T-cell (primary cell): ENCODE measurements around the gene SETBP1. TPM values are rescaled to one million over a fixed set of nuclear protein-coding genes. Genes with fewer than 3 reads are reported as not detected.

Experiments
- ATAC-seq, 4 experiments: fragments of 200-7000 bp in 3 of 4; fragments of 150-1000 bp in 1 of 4; cut with Tn5 transposase; replicated peaks in 1 of 4; 1 replicate in 3 of 4; 2 replicates in 1 of 4; pipeline ENCODE4 v1.10.0; 2021; ENCODE audit warnings: moderate library complexity in 3 of 4, mild to moderate bottlenecking in 2 of 4, moderate number of reproducible peaks in 1 of 4
- CTCF ChIA-PET, 2 donors: fragments of 300-600 bp; sonication (Branson Sonifier 250); formaldehyde crosslinking; loops; one replicate each; lab custom pipeline; 2022; ENCODE audit warnings: antibody characterized with exemption in 2 of 2; lab: Charles Lee
- POLR2A ChIA-PET, 2 donors: fragments of 300-600 bp; sonication (Branson Sonifier 250); formaldehyde crosslinking; loops; one replicate each; lab custom pipeline; 2022; ENCODE audit warnings: antibody characterized with exemption in 2 of 2; lab: Charles Lee
- DNase-seq, 35 experiments: peaks; one replicate each; pipeline versions ENCODE4 v3.0.0 to v3.0.0-alpha.2; 2013 to 2023
- H3K27ac ChIP-seq: one replicate; pipeline ENCODE4 v1.5.1; 2013; ENCODE audit warnings: low read length
- H3K27me3 ChIP-seq, 2 experiments: replicated peaks in 1 of 2; 1 replicate in 1 of 2; 2 replicates in 1 of 2; pipeline versions ENCODE4 v1.6.1 to v1.7.0; 2013; ENCODE audit warnings: low read length in 1 of 2, mixed read lengths in 1 of 2; ENCODE audit not compliant: control insufficient read depth in 2 of 2, insufficient read depth in 2 of 2; ENCODE audit errors: extremely low read depth in 1 of 2
- H3K36me3 ChIP-seq, 2 donors: 1 replicate in 1 of 2; 2 replicates in 1 of 2; pipeline versions ENCODE4 v1.6.1 to v1.7.0; 2013; ENCODE audit warnings: low read length in 1 of 2; ENCODE audit not compliant: control insufficient read depth in 2 of 2, insufficient read depth in 1 of 2; ENCODE audit errors: extremely low read depth in 1 of 2
- H3K4me1 ChIP-seq, 2 experiments: 1 replicate in 1 of 2; 2 replicates in 1 of 2; pipeline versions ENCODE4 v1.6.1 to v1.7.0; 2013; ENCODE audit warnings: low read length in 2 of 2, mixed read lengths in 1 of 2; ENCODE audit not compliant: insufficient read depth in 2 of 2, control insufficient read depth in 1 of 2; ENCODE audit errors: extremely low read depth in 1 of 2
- H3K4me3 ChIP-seq, 2 donors: 1 replicate in 1 of 2; 2 replicates in 1 of 2; pipeline versions ENCODE4 v1.5.1 to v1.7.0; 2013; ENCODE audit warnings: mild to moderate bottlenecking in 2 of 2, low read length in 1 of 2, moderate library complexity in 1 of 2; ENCODE audit not compliant: control insufficient read depth in 1 of 2; ENCODE audit errors: extremely low read depth in 1 of 2
- H3K9me3 ChIP-seq: 2 replicates; pipeline ENCODE4 v1.7.0; 2013
- H3K27ac Mint-ChIP-seq, 2 donors: one replicate each; pipeline ENCODE4 v1.8.0; 2020 to 2021; ENCODE audit warnings: mild to moderate bottlenecking in 2 of 2, mixed read lengths in 2 of 2
- H3K27me3 Mint-ChIP-seq, 2 donors: one replicate each; pipeline ENCODE4 v1.8.0; 2021 to 2022; ENCODE audit warnings: mixed read lengths in 2 of 2
- H3K36me3 Mint-ChIP-seq: one replicate; pipeline ENCODE4 v1.8.0; 2021; ENCODE audit warnings: mixed read lengths
- H3K4me1 Mint-ChIP-seq, 3 donors: one replicate each; pipeline ENCODE4 v1.8.0; 2020 to 2022; ENCODE audit warnings: mixed read lengths in 3 of 3, mild to moderate bottlenecking in 1 of 3
- H3K4me3 Mint-ChIP-seq, 3 donors: one replicate each; pipeline ENCODE4 v1.8.0; 2020 to 2022; ENCODE audit warnings: mild to moderate bottlenecking in 3 of 3, mixed read lengths in 3 of 3, moderate library complexity in 3 of 3
- H3K9me3 Mint-ChIP-seq, 3 donors: one replicate each; pipeline ENCODE4 v1.8.0; 2020 to 2022; ENCODE audit warnings: mixed read lengths in 3 of 3
- WGBS: methylation state at CpG from one replicate; pipeline ENCODE4 v1.1.5; 2013; ENCODE audit warnings: missing lambda C conversion rate; ENCODE audit not compliant: insufficient coverage; 5-methylcytosine and 5-hydroxymethylcytosine counted together
- total RNA-seq, 35 experiments: library from RNA in 6 of 35; stranded (reverse) in 6 of 35; fragments of 120-200 nt in 1 of 35; gene quantifications; one replicate each; pipeline versions ENCODE4 v1.2.1 to v1.2.4 and lab custom pipeline; 2013 to 2026

The SETBP1 gene
- total RNA-seq, 5 donors from 2014 or later (not counting 1 experiment from before 2014, with no cell fraction given), result 1.6 to 5.7 (median 3.2) TPM

DNA sequence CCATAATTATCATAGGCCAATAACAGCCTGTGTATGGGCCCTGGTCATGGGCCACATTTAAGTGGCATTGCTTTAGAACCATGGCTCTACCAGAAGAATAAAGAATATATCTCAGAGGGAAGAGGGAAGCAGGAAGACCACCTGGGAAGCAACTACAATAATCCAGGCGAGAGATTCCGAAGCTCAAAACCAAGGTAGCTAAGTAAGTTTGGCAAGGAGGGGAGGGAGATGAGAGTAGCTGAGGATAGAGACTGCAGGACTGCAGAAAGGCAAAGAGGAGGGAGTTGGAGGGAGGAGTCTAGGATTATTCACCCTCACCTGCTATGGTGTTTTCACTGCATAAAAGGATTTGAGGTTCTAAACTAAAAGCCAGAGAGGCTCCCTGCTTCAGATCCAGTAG lies 293.5 kb downstream of the SETBP1 start:
- no peaks in the 10 kb centered on the region for H3K4me1 Mint-ChIP-seq
- H3K27me3 Mint-ChIP-seq, result peaks cover 0 to 6% of the 10 kb centered on the region in 2 donors
- ATAC-seq (no peak), DNase-seq (no peak)
- WGBS, result 92% methylated on average over 2 of the region's 2 CpGs
- Histone ChIP-seq H3K4me3 (no peak overlapping the region), H3K9me3 (no peaks in the 10 kb centered on the region), H3K27me3 (no peaks in the 10 kb centered on the region), H3K4me1 (no peaks in the 10 kb centered on the region), H3K36me3 (no peaks in the 10 kb centered on the region), H3K27ac (no peak overlapping the region)
- H3K36me3 Mint-ChIP-seq, result no peaks in the 10 kb centered on the region
- ChIA-PET POLR2A (no interaction called here), CTCF (no interaction called here)
- no peak overlapping the region for H3K27ac Mint-ChIP-seq
- H3K9me3 Mint-ChIP-seq, result no peaks in the 10 kb centered on the region
- H3K4me3 Mint-ChIP-seq, result no peak overlapping the region

GRCh38 chr18:44977856-44978255 lies 297.2 kb downstream of the SETBP1 start:
- Histone ChIP-seq H3K27me3 (no peaks in the 10 kb centered on the region), H3K27ac (no peak overlapping the region), H3K9me3 (no peaks in the 10 kb centered on the region), H3K36me3 (no peaks in the 10 kb centered on the region), H3K4me3 (no peak overlapping the region), H3K4me1 (no peaks in the 10 kb centered on the region)
- ATAC-seq (no peak), DNase-seq (no peak)
- no peaks in the 10 kb centered on the region for H3K4me1 Mint-ChIP-seq
- H3K27me3 Mint-ChIP-seq, result peaks cover 0 to 6% of the 10 kb centered on the region in 2 donors
- H3K9me3 Mint-ChIP-seq, result no peaks in the 10 kb centered on the region
- ChIA-PET CTCF (no interaction called here), POLR2A (no interaction called here)
- no peak overlapping the region for H3K27ac Mint-ChIP-seq
- H3K36me3 Mint-ChIP-seq, result no peaks in the 10 kb centered on the region
- no peak overlapping the region for H3K4me3 Mint-ChIP-seq
- WGBS, result 100% methylated on average over 3 of the region's 4 CpGs

DNA sequence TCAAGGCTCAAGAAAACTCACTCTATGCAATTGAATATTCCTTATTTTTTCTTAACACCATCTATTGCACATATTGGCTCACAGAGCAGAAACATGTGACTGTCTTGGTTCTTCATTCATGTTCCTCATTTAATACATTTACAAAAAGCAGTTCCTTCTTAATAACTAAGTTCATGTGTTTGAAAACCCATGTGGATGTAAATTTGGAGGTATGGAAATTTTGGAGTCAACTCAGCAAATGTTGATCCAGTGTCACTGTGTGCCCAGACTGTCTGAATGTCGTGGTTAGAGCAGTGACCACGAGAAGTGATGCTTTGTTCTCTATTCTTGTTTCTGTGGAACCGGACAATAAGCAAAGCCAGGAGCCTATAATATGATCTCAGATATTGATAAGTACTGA lies 299.1 kb downstream of the SETBP1 start:
- no peak overlapping the region for H3K4me3 Mint-ChIP-seq
- no peaks in the 10 kb centered on the region for H3K27me3 Mint-ChIP-seq
- POLR2A ChIA-PET, result no interaction called here

DNA sequence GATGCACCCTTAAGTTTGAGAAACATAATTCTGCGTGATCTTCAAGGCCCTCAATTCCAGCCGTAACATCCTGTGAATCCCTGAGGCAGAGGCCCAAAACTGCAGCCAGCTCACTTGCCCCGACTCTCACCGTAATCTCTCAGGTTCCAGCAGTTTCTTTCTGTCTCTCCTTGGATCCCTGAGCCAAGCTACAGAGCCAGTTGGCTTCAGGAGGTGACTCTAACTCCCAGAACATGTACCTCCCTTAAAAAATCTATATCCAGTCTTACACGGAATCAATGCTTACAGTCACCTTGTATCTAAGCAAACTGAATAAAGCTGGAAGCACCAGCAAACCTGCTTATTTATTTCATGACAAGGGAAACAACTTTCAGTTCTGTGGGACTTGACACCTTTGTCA lies 300.4 kb downstream of the SETBP1 start:
- POLR2A ChIA-PET, result no interaction called here
- 98% methylated on average over 4 of the region's 5 CpGs for WGBS
- ATAC-seq (no peak), DNase-seq (no peak)
- H3K27me3 ChIP-seq, result no peaks in the 10 kb centered on the region
- Mint-ChIP-seq H3K9me3 (no peaks in the 10 kb centered on the region), H3K27me3 (no peaks in the 10 kb centered on the region), H3K4me1 (no peaks in the 10 kb centered on the region), H3K4me3 (no peak overlapping the region), H3K27ac (no peak overlapping the region), H3K36me3 (no peaks in the 10 kb centered on the region)
- H3K27ac ChIP-seq, result no peak overlapping the region
- H3K9me3 ChIP-seq, result no peaks in the 10 kb centered on the region
- H3K4me3 ChIP-seq, result no peak overlapping the region
- H3K36me3 ChIP-seq, result no peaks in the 10 kb centered on the region
- no peaks in the 10 kb centered on the region for H3K4me1 ChIP-seq
- CTCF ChIA-PET, result no interaction called here

More for the DNA sequence above, 299.1 kb downstream of the SETBP1 start:
- WGBS, result 55% methylated on average over 3 of the region's 3 CpGs
- no peak for DNase-seq
- H3K4me1 Mint-ChIP-seq, result no peaks in the 10 kb centered on the region
- CTCF ChIA-PET, result no interaction called here
- no peak overlapping the region for H3K4me3 ChIP-seq
- no peaks in the 10 kb centered on the region for H3K36me3 Mint-ChIP-seq
- H3K36me3 ChIP-seq, result no peaks in the 10 kb centered on the region
- no peaks in the 10 kb centered on the region for H3K9me3 ChIP-seq
- ATAC-seq, result no peak
- H3K27ac Mint-ChIP-seq, result no peak overlapping the region
- H3K27me3 ChIP-seq, result no peaks in the 10 kb centered on the region
- no peaks in the 10 kb centered on the region for H3K9me3 Mint-ChIP-seq
- no peak overlapping the region for H3K27ac ChIP-seq
- no peaks in the 10 kb centered on the region for H3K4me1 ChIP-seq

DNA sequence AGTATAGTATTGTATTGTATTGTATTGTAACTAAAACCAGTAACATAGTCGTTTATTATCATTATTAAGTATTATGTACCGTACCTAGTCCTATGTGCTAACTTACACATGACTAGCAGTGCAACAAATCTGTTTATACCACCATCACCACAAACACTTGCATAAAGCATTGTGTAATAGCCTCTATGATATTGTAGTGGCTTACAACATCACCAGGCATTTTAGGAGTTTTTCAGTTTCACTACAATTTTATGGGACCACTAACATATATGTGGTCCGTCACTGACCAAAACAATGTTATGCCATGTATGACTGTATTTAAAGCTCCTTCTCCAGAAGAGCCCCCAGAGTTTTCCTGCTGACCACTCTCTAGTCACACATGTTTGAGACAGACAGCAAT lies 306.2 kb downstream of the SETBP1 start:
- H3K9me3 ChIP-seq, result no peaks in the 10 kb centered on the region
- ChIA-PET POLR2A (no interaction called here), CTCF (no interaction called here)
- no peaks in the 10 kb centered on the region for H3K36me3 ChIP-seq
- Mint-ChIP-seq H3K4me1 (no peaks in the 10 kb centered on the region), H3K36me3 (no peaks in the 10 kb centered on the region), H3K4me3 (no peak overlapping the region), H3K27ac (no peak overlapping the region), H3K27me3 (no peaks in the 10 kb centered on the region), H3K9me3 (peaks cover 0 to 6% (median 0%) of the 10 kb centered on the region in 3 donors)
- H3K4me3 ChIP-seq, result no peak overlapping the region
- H3K4me1 ChIP-seq, result no peaks in the 10 kb centered on the region
- H3K27ac ChIP-seq, result no peak overlapping the region
- ATAC-seq (no peak), DNase-seq (no peak)
- WGBS, result 100% methylated on average over 1 of the region's 3 CpGs
- H3K27me3 ChIP-seq, result no peaks in the 10 kb centered on the region

GRCh38 chr18:44987371-44987770 lies 306.7 kb downstream of the SETBP1 start:
- Histone ChIP-seq H3K9me3 (no peaks in the 10 kb centered on the region), H3K36me3 (no peaks in the 10 kb centered on the region), H3K27me3 (no peaks in the 10 kb centered on the region), H3K27ac (no peak overlapping the region), H3K4me3 (no peak overlapping the region), H3K4me1 (no peaks in the 10 kb centered on the region)
- ATAC-seq, result no peak
- POLR2A ChIA-PET, result no interaction called here
- no peaks in the 10 kb centered on the region for H3K27me3 Mint-ChIP-seq
- no peak overlapping the region for H3K4me3 Mint-ChIP-seq
- H3K9me3 Mint-ChIP-seq, result peaks cover 0 to 6% (median 0%) of the 10 kb centered on the region in 3 donors
- H3K4me1 Mint-ChIP-seq, result no peaks in the 10 kb centered on the region
- 100% methylated on average over 2 of the region's 4 CpGs for WGBS
- no peaks in the 10 kb centered on the region for H3K36me3 Mint-ChIP-seq
- DNase-seq, result no peak
- H3K27ac Mint-ChIP-seq, result no peak overlapping the region
- CTCF ChIA-PET, result no interaction called here
